Measurements from ENCODE around the gene CPXM1. TPM values are rescaled to one million over a fixed set of nuclear protein-coding genes. Genes with fewer than 3 reads are reported as not detected.
"Not testable (repeated sequence)": the region's sequence is repeated elsewhere in the genome, so short reads cannot be mapped to it uniquely, and the experiment has no call there.

CPXM1 gene
- total and polyA plus RNA-seq, 2 donors, result 19.4 to 46.9 TPM

- no peak overlapping the region for H3K27ac ChIP-seq (ENCODE audit: low read depth)
- no peak overlapping the region for H3K4me3 ChIP-seq (ENCODE audit: low read depth, low read length)
- 88% methylated on average over 6 of the region's 6 CpGs for WGBS
- no peaks in the 10 kb centered on the region for H3K4me1 ChIP-seq (ENCODE audit: insufficient read depth)
- no peaks in the 10 kb centered on the region for H3K36me3 ChIP-seq (ENCODE audit: insufficient read depth)
- no peak for DNase-seq (ENCODE audit: extremely low spot score)
Observed at GRCh38 chr20:2835331-2835796, 34.9 kb upstream of the CPXM1 start.

- DNase-seq (ENCODE audit: extremely low spot score), result no peak
- no peaks in the 10 kb centered on the region for H3K4me1 ChIP-seq (ENCODE audit: insufficient read depth)
- no peak overlapping the region for H3K27ac ChIP-seq (ENCODE audit: low read depth)
- H3K4me3 ChIP-seq (ENCODE audit: low read depth, low read length), result no peak overlapping the region
- WGBS, result 95% methylated on average over 14 of the region's 14 CpGs
- no peaks in the 10 kb centered on the region for H3K36me3 ChIP-seq (ENCODE audit: insufficient read depth)
Observed at GRCh38 chr20:2834401-2835110, 34.1 kb upstream of the CPXM1 start.

DNA sequence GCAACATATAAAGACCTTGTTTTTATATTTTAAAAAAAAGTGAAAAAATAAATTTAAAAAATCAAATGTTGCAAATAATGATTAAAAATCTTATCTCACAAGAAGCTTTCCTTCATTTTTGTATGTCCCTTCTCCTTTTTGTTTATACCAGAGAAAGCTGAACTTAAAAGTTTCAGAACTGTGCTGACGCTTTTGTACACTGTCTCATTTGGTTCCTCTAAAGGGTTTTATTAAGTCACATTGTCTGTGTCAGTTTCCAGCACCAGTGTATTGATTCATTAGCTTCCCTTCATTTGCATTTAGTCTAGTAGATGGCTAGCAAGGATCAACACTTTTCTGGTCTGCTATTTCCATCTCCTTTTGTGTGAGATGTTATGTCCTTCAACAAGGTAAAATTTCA, 33.3 kb upstream of the CPXM1 start:
- 91% methylated on average over 1 of the region's 1 CpG for WGBS
- H3K4me3 ChIP-seq (ENCODE audit: low read depth, low read length), result no peak overlapping the region
- DNase-seq (ENCODE audit: extremely low spot score), result no peak
- no peak overlapping the region for H3K27ac ChIP-seq (ENCODE audit: low read depth)
- H3K36me3 ChIP-seq (ENCODE audit: insufficient read depth), result no peaks in the 10 kb centered on the region
- no peaks in the 10 kb centered on the region for H3K4me1 ChIP-seq (ENCODE audit: insufficient read depth)

- DNase-seq (ENCODE audit: extremely low spot score); H3K4me3 ChIP-seq (ENCODE audit: low read depth, low read length); H3K27ac ChIP-seq (ENCODE audit: low read depth); H3K4me1 ChIP-seq (ENCODE audit: insufficient read depth); H3K36me3 ChIP-seq (ENCODE audit: insufficient read depth): not testable (repeated sequence)
- WGBS, result 85% methylated on average over 7 of the region's 7 CpGs
Observed at GRCh38 chr20:2831206-2831605, 30.8 kb upstream of the CPXM1 start.

- Histone ChIP-seq H3K4me3 (ENCODE audit: low read depth, low read length) (no peak overlapping the region), H3K4me1 (ENCODE audit: insufficient read depth) (no peaks in the 10 kb centered on the region), H3K27ac (ENCODE audit: low read depth) (no peak overlapping the region), H3K36me3 (ENCODE audit: insufficient read depth) (no peaks in the 10 kb centered on the region)
- DNase-seq (ENCODE audit: extremely low spot score), result no peak
- WGBS, result 64% methylated on average over 6 of the region's 6 CpGs
Observed at GRCh38 chr20:2829376-2829775, 28.9 kb upstream of the CPXM1 start.

- no peak overlapping the region for H3K27ac ChIP-seq (ENCODE audit: low read depth)
- WGBS, result 83% methylated on average over 4 of the region's 4 CpGs
- no peaks in the 10 kb centered on the region for H3K4me1 ChIP-seq (ENCODE audit: insufficient read depth)
- no peak overlapping the region for H3K4me3 ChIP-seq (ENCODE audit: low read depth, low read length)
- DNase-seq (ENCODE audit: extremely low spot score), result no peak
- no peaks in the 10 kb centered on the region for H3K36me3 ChIP-seq (ENCODE audit: insufficient read depth)
Observed at GRCh38 chr20:2826655-2827054, 26.2 kb upstream of the CPXM1 start.

GRCh38 chr20:2825761-2826160, 25.3 kb upstream of the CPXM1 start:
- no peaks in the 10 kb centered on the region for H3K4me1 ChIP-seq (ENCODE audit: insufficient read depth)
- H3K4me3 ChIP-seq (ENCODE audit: low read depth, low read length), result no peak overlapping the region
- 83% methylated on average over 2 of the region's 2 CpGs for WGBS
- no peaks in the 10 kb centered on the region for H3K36me3 ChIP-seq (ENCODE audit: insufficient read depth)
- no peak overlapping the region for H3K27ac ChIP-seq (ENCODE audit: low read depth)
- no peak for DNase-seq (ENCODE audit: extremely low spot score)

DNA sequence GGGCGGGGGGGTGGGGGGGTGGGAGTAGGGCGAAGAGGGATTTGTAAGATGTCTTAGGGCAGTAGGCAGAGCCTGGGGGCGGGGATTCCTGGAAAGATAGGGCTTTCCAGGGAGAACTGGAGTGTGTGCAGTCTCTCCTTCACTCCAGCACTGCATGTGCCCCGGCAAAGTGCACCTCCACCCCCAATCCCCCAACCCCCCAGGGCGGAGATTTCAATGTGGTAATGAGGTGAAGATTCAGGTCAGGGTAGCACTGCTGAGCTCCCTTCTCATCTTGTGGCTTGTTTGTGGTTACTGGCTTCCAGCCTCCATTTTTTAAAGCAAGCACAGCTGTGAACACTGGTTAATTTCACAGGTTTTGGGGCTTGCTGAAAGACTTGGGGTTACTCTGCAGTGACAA, 21.6 kb upstream of the CPXM1 start:
- 28% methylated on average over 5 of the region's 5 CpGs for WGBS
- no peak overlapping the region for H3K27ac ChIP-seq (ENCODE audit: low read depth)
- H3K36me3 ChIP-seq (ENCODE audit: insufficient read depth), result no peaks in the 10 kb centered on the region
- no peak overlapping the region for H3K4me3 ChIP-seq (ENCODE audit: low read depth, low read length)
- no peak for DNase-seq (ENCODE audit: extremely low spot score)
- H3K4me1 ChIP-seq (ENCODE audit: insufficient read depth), result no peaks in the 10 kb centered on the region

DNA sequence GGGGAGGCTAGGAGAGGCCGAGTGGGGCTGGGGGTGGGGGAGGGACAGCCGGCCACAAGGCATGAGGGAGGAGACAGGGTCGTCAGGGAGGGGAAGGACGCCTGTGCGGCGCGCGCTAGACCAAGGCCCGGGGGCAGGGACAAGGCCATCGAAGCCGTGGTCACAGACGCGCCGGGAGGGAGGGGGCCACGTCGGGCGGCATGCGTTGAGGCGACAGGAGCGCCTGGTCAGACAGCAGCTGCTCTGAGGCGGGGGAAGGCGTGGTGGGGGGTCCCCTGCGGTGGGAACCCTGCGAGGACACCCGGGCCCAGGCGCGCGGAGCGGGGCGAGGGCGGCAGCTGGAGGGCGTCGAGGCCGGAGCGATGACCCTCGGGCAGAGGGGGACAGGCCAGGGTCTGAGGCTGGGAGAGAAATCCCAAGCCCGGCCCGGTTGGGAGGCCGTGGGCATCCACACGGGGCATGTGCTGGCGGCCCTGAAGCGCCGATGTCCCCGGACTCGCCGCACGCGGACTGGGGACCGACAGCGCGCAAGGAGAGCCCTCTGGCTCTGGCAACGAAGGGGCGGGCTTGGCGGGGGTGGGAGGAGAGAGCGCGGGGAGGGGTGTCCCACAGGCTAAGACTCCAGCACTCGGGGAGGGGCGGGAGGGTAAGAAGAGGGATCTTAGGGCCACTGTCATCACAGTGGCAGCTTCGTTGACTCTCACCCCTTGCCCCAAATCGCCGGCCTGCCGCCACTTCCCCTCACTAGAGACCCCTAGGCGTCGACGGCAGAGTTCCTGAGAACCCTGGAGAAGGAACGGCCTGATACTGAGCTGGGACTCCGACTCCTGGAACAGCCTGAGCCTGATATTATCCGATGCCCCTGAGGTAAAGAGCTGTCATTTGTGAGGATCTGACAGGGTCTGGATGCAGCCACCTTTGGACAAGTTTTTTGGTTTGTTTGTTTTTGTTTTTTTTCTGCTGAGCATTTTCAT, 20.8 kb upstream of the CPXM1 start:
- no peak overlapping the region for H3K4me3 ChIP-seq (ENCODE audit: low read depth, low read length)
- no peaks in the 10 kb centered on the region for H3K36me3 ChIP-seq (ENCODE audit: insufficient read depth)
- DNase-seq (ENCODE audit: extremely low spot score), result no peak
- 13% methylated on average over 68 of the region's 68 CpGs for WGBS
- H3K4me1 ChIP-seq (ENCODE audit: insufficient read depth), result no peaks in the 10 kb centered on the region
- H3K27ac ChIP-seq (ENCODE audit: low read depth), result no peak overlapping the region

DNA sequence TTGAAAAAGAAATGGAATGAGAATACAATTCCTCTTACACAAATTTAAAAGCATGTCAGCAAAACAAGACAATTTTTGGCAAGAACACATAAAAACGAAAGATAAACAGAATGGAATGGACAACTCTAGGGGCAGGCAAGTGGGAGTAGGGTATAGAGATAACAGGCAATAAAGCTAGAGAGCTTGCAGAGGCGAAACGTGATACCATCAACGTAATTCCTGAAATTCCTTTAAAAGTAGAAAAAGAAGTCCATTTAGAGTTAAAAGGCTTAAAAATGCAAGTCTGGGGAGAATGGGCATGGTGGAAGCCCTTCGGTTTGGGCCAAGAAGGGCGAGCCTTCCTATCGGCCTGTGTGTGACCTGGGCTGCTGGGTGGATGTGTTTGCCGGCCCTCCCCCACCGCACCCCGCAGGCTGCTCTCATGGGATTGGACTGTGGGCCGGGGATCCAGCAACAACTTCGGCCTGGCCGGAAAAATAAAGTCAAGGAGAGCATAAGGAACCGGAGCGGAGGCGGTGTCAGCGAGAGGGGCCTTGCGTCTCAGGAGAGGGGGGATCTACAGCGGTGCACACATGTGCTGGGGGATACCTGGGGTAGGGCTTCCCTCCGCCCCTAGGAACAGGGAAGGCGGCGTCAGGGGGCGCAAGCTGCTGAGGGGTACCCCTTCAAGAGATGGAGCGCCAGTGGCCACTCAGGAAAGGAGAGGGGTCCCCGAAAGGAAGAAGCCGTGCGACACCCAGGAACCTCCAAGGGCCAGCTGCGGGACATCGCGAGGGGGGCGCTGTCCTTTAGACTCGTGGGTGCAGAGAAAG, 19.9 kb upstream of the CPXM1 start:
- Histone ChIP-seq H3K4me1 (ENCODE audit: insufficient read depth) (no peaks in the 10 kb centered on the region), H3K36me3 (ENCODE audit: insufficient read depth) (no peaks in the 10 kb centered on the region), H3K27ac (ENCODE audit: low read depth) (no peak overlapping the region), H3K4me3 (ENCODE audit: low read depth, low read length) (no peak overlapping the region)
- 22% methylated on average over 32 of the region's 32 CpGs for WGBS
- DNase-seq (ENCODE audit: extremely low spot score), result no peak

- Histone ChIP-seq H3K36me3 (ENCODE audit: insufficient read depth) (no peaks in the 10 kb centered on the region), H3K27ac (ENCODE audit: low read depth) (no peak overlapping the region), H3K4me1 (ENCODE audit: insufficient read depth) (no peaks in the 10 kb centered on the region), H3K4me3 (ENCODE audit: low read depth, low read length) (no peak overlapping the region)
- WGBS, result 77% methylated on average over 7 of the region's 7 CpGs
- no peak for DNase-seq (ENCODE audit: extremely low spot score)
Observed at GRCh38 chr20:2817891-2818595, 17.6 kb upstream of the CPXM1 start.

- no peak overlapping the region for H3K4me3 ChIP-seq (ENCODE audit: low read depth, low read length)
- no peak overlapping the region for H3K27ac ChIP-seq (ENCODE audit: low read depth)
- H3K36me3 ChIP-seq (ENCODE audit: insufficient read depth), result no peaks in the 10 kb centered on the region
- DNase-seq (ENCODE audit: extremely low spot score), result no peak
- no peaks in the 10 kb centered on the region for H3K4me1 ChIP-seq (ENCODE audit: insufficient read depth)
- WGBS, result 94% methylated on average over 2 of the region's 2 CpGs
Observed at GRCh38 chr20:2817341-2817726, 16.9 kb upstream of the CPXM1 start.
